ENCODE results near the gene RPS8.

DNA sequence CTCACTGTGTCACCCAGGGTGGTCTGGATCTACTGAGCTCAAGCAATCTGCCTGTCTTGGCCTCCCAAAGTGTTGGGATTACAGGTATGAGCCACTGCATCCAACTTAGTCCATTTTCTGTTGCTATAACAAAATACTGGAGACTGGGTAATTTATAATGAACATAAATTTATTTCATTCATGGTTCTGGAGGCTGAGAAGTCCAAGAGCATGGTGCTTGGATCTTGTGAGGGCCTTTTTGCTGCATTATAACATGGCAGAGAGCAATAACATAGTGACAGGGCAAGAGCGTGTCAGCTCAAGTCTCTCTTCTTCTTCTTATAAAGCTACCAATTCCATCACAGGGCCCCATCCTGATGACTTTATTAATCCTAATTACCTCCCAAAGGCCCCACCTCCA is 39.3 kb upstream of the RPS8 start:
- TF ChIP-seq, protein P1, sequence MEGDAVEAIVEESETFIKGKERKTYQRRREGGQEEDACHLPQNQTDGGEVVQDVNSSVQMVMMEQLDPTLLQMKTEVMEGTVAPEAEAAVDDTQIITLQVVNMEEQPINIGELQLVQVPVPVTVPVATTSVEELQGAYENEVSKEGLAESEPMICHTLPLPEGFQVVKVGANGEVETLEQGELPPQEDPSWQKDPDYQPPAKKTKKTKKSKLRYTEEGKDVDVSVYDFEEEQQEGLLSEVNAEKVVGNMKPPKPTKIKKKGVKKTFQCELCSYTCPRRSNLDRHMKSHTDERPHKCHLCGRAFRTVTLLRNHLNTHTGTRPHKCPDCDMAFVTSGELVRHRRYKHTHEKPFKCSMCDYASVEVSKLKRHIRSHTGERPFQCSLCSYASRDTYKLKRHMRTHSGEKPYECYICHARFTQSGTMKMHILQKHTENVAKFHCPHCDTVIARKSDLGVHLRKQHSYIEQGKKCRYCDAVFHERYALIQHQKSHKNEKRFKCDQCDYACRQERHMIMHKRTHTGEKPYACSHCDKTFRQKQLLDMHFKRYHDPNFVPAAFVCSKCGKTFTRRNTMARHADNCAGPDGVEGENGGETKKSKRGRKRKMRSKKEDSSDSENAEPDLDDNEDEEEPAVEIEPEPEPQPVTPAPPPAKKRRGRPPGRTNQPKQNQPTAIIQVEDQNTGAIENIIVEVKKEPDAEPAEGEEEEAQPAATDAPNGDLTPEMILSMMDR (IDR thresholded peaks at IDR 0.05): no peak
- no peak for TF ChIP-seq POLR2A (IDR thresholded peaks at IDR 0.05)
